Psoas muscle (tissue), 8 donors: ENCODE data around the gene PILRA. TPM values are rescaled to one million over a fixed set of nuclear protein-coding genes. Genes with fewer than 3 reads are reported as not detected.
A peak's percentile ranks its signal among the peaks of the same experiment; 100 is the strongest.
"Not testable (repeated sequence)": the region's sequence is repeated elsewhere in the genome, so short reads cannot be mapped to it uniquely, and the experiment has no call there.

Experiments used
- ATAC-seq, 4 donors: fragments of 200-7000 bp; cut with Tn5 transposase; one replicate each; pipeline ENCODE4 v1.9.1; 2020; ENCODE audit warnings: moderate library complexity in 3 of 4, mild to moderate bottlenecking in 2 of 4
- DNase-seq, 2 donors: peaks; one replicate each; pipeline ENCODE4 v3.0.0-alpha.2; 2020
- H3K27ac ChIP-seq: fragments of 200-600 bp; one replicate; pipeline ENCODE4 v1.8.0; 2022
- H3K27me3 ChIP-seq, 3 donors: fragments of 200-600 bp in 1 of 3; one replicate each; pipeline versions ENCODE4 v1.6.1 to v1.8.0; 2013 to 2022; ENCODE audit warnings: low read length in 2 of 3, mild to moderate bottlenecking in 2 of 3, moderate library complexity in 1 of 3; ENCODE audit not compliant: insufficient read depth in 3 of 3
- H3K36me3 ChIP-seq, 2 donors: fragments of 200-600 bp in 1 of 2; one replicate each; pipeline versions ENCODE4 v1.6.1 to v1.8.0; 2013 to 2022; ENCODE audit warnings: low read depth in 1 of 2, mild to moderate bottlenecking in 1 of 2, moderate library complexity in 1 of 2; ENCODE audit not compliant: insufficient read depth in 1 of 2
- H3K4me1 ChIP-seq: fragments of 200-600 bp; one replicate; pipeline ENCODE4 v1.8.0; 2022
- H3K4me3 ChIP-seq: fragments of 200-600 bp; one replicate; pipeline ENCODE4 v1.8.0; 2022; ENCODE audit warnings: mild to moderate bottlenecking
- H3K9me3 ChIP-seq: fragments of 200-600 bp; one replicate; pipeline ENCODE4 v1.8.0; 2022
- CTCF ChIP-seq: fragments of 200-600 bp; IDR thresholded peaks from one replicate; pipeline ENCODE4 v1.8.0; 2022; ENCODE audit warnings: antibody characterized with exemption
- WGBS, 3 donors: extraction: QIAGEN DNeasy Blood & Tissue Kit; methylation state at CpG; one replicate each; pipeline versions ENCODE4 v1.1.6 to v1.1.7; 2013; 5-methylcytosine and 5-hydroxymethylcytosine counted together
- intact Hi-C, 2 donors: fragments of 100-400 bp; cut with DNase I; formaldehyde crosslinking; loops; one replicate each; pipeline versions ENCODE4 v1.11.0 to v1.14.2; 2022
- polyA plus RNA-seq, 3 donors: library from polyadenylated mRNA; stranded (reverse); fragments of 200-250 nt; gene quantifications; one replicate each; pipeline ENCODE4 v1.2.3, GENCODE V29; 2013
- total RNA-seq, 4 donors: library from RNA; stranded (reverse); fragmentation: NEBNext Ultra II Directional in 2 of 4; extraction: Animal tissue kit (Norgen Biotek cat#: 25700) in 2 of 4; gene quantifications; one replicate each; pipeline versions ENCODE4 v1.2.1 to v1.2.4, GENCODE V29; 2021 to 2023
- donor health status: healthy with polysubstance abuse.
- donor health status: DM: no; HTN: no; CAD: no; lungs with moderate emphysema.
- donor health status: Bipolar disorder and iron deficiency.
- donor health status: healthy.
- donor health status: DM: yes; HTN: yes; CAD: no.
- donor health status: DM: no; HTN: no; CAD: no.
- donor health status: DM: no; HTN: no; CAD: no.
- donor health status: DM: yes; HTN: yes; CAD: no.

Gene PILRA
- total and polyA plus RNA-seq, 7 donors: 0.93 to 2.8 (median 2.3) TPM

- TF ChIP-seq CTCF: no peak
- intact Hi-C loops: no loop called here
- DNase-seq (no peak), ATAC-seq (peak; percentile 47 to 66 (median 54))
- Histone ChIP-seq H3K27me3 (no peaks in the 10 kb centered on the region), H3K4me3 (no peak overlapping the region), H3K27ac (peak overlapping the region; percentile 68), H3K9me3 (no peaks in the 10 kb centered on the region), H3K4me1 (peaks cover 3% of the 10 kb centered on the region), H3K36me3 (no peaks in the 10 kb centered on the region)
- WGBS, 3 donors: 28 to 34% (median 32%) methylated on average over 14 of the region's 14 CpGs
Observed at GRCh38 chr7:100444311-100445278, 71.3 kb downstream of the PILRA start.

DNA sequence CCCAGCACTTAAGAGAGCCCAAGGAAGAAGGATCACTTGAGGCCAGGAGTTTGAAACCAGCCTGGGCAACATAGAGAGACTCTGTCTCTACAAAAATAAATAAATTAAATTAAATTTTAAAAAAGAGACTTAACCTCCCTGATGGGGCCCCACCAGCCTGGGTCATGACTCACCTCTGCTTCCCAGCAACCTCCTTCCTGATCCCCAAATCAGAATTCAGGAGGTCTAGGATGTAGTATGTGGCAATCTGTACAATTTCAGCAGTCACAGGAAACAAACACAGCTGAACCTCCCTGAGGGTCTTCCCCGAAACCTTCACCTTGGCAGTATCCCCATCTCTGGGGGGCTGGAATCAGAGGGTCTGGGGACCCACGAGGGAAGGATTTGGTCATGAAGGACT, 72.8 kb downstream of the PILRA start:
- DNase-seq: peak in 1 of 2 donors; percentile 2
- Histone ChIP-seq H3K4me1 (peaks cover 3% of the 10 kb centered on the region), H3K27ac (peak overlapping the region; percentile 36), H3K9me3 (no peaks in the 10 kb centered on the region), H3K4me3 (no peak overlapping the region), H3K27me3 (no peaks in the 10 kb centered on the region), H3K36me3 (no peaks in the 10 kb centered on the region)
- TF ChIP-seq CTCF: no peak
- 61 to 74% (median 72%) methylated on average over 2 of the region's 2 CpGs for WGBS, 3 donors
- no peak for ATAC-seq
- intact Hi-C loops: no loop called here

DNA sequence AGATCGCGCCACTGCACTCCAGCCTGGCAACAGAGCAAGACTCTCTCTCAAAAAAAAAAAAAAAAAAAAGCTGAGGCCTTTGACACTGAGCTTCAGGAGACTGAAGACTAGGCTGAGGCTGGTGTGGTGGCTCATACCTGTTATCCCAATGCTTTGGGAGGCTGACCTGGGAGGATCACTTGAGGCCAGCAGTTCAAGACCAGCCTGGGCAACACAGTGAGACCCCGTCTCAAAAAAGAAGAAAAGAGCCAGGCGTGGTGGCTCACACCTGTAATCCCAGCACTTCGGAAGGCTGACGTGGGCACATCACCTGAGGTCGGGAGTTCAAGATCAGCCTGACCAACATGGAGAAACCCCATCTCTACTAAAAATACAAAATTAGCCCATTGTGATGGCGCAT, 74.1 kb downstream of the PILRA start:
- H3K4me3 ChIP-seq, H3K9me3 ChIP-seq, H3K4me1 ChIP-seq, H3K27ac ChIP-seq, H3K27me3 ChIP-seq, intact Hi-C loops, H3K36me3 ChIP-seq, ATAC-seq: not testable (repeated sequence)
- 96 to 97% (median 96%) methylated on average over 8 of the region's 8 CpGs for WGBS, 3 donors
- DNase-seq: peak in 1 of 2 donors; percentile 2

DNA sequence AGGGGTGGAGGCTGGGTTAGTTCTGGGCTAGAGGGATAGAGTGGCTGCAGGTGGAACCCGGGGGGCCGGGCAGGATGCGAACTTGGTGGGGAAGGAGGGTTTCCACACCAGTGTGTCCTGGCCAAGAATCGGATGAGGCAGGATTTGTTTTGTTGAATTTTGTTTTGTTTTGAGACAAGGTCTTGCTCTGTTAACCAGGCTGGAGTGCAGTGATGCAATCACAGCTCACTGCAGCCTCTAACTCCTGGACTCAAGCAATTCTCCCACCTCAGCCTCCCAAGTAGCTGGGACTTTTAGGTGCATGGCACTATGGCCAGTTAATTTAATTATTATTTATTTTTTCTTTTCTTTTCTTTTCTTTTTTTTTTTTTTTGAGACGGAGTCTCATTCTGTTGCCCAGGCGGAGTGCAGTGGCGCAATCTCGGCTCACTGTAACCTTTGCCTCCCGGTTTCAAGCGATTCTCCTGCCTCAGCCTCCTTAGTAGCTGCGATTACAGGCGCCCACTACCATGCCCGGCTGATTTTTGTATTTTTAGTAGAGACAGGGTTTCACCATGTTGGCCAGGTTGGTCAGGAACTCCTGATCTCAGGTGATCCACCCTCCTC, 76.0 kb downstream of the PILRA start:
- 83 to 88% (median 83%) methylated on average over 13 of the region's 13 CpGs for WGBS, 3 donors
- DNase-seq (peak in 1 of 2 donors; percentile 4), ATAC-seq (no peak)
- TF ChIP-seq CTCF: no peak
- Histone ChIP-seq H3K4me1 (peaks cover 2% of the 10 kb centered on the region), H3K27me3 (no peaks in the 10 kb centered on the region), H3K27ac (no peak overlapping the region), H3K9me3 (no peaks in the 10 kb centered on the region), H3K4me3 (no peak overlapping the region), H3K36me3 (no peaks in the 10 kb centered on the region)
- intact Hi-C loops: no loop called here

Other genes starting within 250 kb of the PILRA start
- gene MBLAC1, start 246.5 kb upstream of the PILRA start, total RNA-seq: 1 to 10 TPM in 3 of 4 donors, under 1 TPM in 1; 0.91 to 2.6 (median 1.7) TPM
- 1 to 10 TPM; 1.8 to 3.8 (median 2.7) TPM for gene MBLAC1, start 246.5 kb upstream of the PILRA start, polyA plus RNA-seq
- gene LAMTOR4, start 224.6 kb upstream of the PILRA start, total RNA-seq: 10 to 100 TPM; 48.7 to 74.6 (median 68.1) TPM
- 100 to 1,000 TPM; 118 to 141 (median 140) TPM for gene LAMTOR4, start 224.6 kb upstream of the PILRA start, polyA plus RNA-seq
- gene TRAPPC14, start 214.8 kb upstream of the PILRA start, total RNA-seq: 10 to 100 TPM in 1 of 4 donors, 1 to 10 TPM in 3; 4.1 to 14.2 (median 7.4) TPM
- 10 to 100 TPM in 1 of 3 donors, 1 to 10 TPM in 2; 5.2 to 13.1 (median 9.8) TPM for gene TRAPPC14, start 214.8 kb upstream of the PILRA start, polyA plus RNA-seq
- 1 to 10 TPM in 2 of 4 donors, under 1 TPM in 2; 0.23 to 3.8 (median 0.95) TPM for gene GAL3ST4, start 204.9 kb upstream of the PILRA start, total RNA-seq
- gene GAL3ST4, start 204.9 kb upstream of the PILRA start, polyA plus RNA-seq: under 1 TPM; 0.45 to 0.57 (median 0.52) TPM
- gene GPC2, start 196.1 kb upstream of the PILRA start, total RNA-seq: under 1 TPM; 0.16 to 0.77 (median 0.36) TPM
- gene GPC2, start 196.1 kb upstream of the PILRA start, polyA plus RNA-seq: under 1 TPM; 0.30 to 0.38 (median 0.33) TPM
- under 1 TPM; 0.25 to 0.82 (median 0.47) TPM for gene STAG3, start 195.6 kb upstream of the PILRA start, total RNA-seq
- gene STAG3, start 195.6 kb upstream of the PILRA start, polyA plus RNA-seq: under 1 TPM; 0.18 to 0.86 (median 0.51) TPM
- gene PVRIG, start 153.5 kb upstream of the PILRA start, total RNA-seq: under 1 TPM in 1 of 4 donors, not detected in 3; 0.61 TPM
- gene PVRIG, start 153.5 kb upstream of the PILRA start, polyA plus RNA-seq: under 1 TPM; 0.05 to 0.14 (median 0.06) TPM
- not detected for gene SPDYE3, start 65.8 kb upstream of the PILRA start, total RNA-seq
- under 1 TPM in 2 of 3 donors, not detected in 1; 0.09 to 0.19 TPM for gene SPDYE3, start 65.8 kb upstream of the PILRA start, polyA plus RNA-seq
- 10 to 100 TPM; 11.3 to 19.2 (median 13.4) TPM for gene PILRB, start 15.4 kb upstream of the PILRA start, total RNA-seq
- 10 to 100 TPM; 11.2 to 17.9 (median 16.4) TPM for gene PILRB, start 15.4 kb upstream of the PILRA start, polyA plus RNA-seq
- 1 to 10 TPM; 3.5 to 5.6 (median 3.7) TPM for gene ZCWPW1, start 55.2 kb downstream of the PILRA start, total RNA-seq
- gene ZCWPW1, start 55.2 kb downstream of the PILRA start, polyA plus RNA-seq: 10 to 100 TPM in 1 of 3 donors, 1 to 10 TPM in 2; 5.5 to 13.2 (median 5.9) TPM
- gene MEPCE, start 56.3 kb downstream of the PILRA start, total RNA-seq: 10 to 100 TPM; 27.2 to 41.5 (median 36.9) TPM
- 10 to 100 TPM; 28.7 to 40.5 (median 29.5) TPM for gene MEPCE, start 56.3 kb downstream of the PILRA start, polyA plus RNA-seq
- 10 to 100 TPM in 3 of 4 donors, 1 to 10 TPM in 1; 8.0 to 17.9 (median 13.0) TPM for gene PPP1R35, start 63.0 kb downstream of the PILRA start, total RNA-seq
- gene PPP1R35, start 63.0 kb downstream of the PILRA start, polyA plus RNA-seq: 10 to 100 TPM in 2 of 3 donors, 1 to 10 TPM in 1; 9.8 to 22.4 (median 12.8) TPM
- gene SPACDR, start 90.8 kb downstream of the PILRA start, total RNA-seq: not detected
- gene SPACDR, start 90.8 kb downstream of the PILRA start, polyA plus RNA-seq: under 1 TPM in 2 of 3 donors, not detected in 1; 0.17 to 0.25 TPM
- gene TSC22D4, start 105.7 kb downstream of the PILRA start, total RNA-seq: 10 to 100 TPM; 15.7 to 23.6 (median 17.6) TPM
- gene TSC22D4, start 105.7 kb downstream of the PILRA start, polyA plus RNA-seq: 10 to 100 TPM; 16.4 to 24.8 (median 16.7) TPM
- under 1 TPM; 0.08 to 0.32 (median 0.12) TPM for gene NYAP1, start 110.4 kb downstream of the PILRA start, total RNA-seq
- under 1 TPM; 0.12 to 0.23 (median 0.21) TPM for gene NYAP1, start 110.4 kb downstream of the PILRA start, polyA plus RNA-seq
- gene AGFG2, start 165.7 kb downstream of the PILRA start, total RNA-seq: 10 to 100 TPM in 1 of 4 donors, 1 to 10 TPM in 3; 5.3 to 14.7 (median 8.0) TPM
- gene AGFG2, start 165.7 kb downstream of the PILRA start, polyA plus RNA-seq: 10 to 100 TPM in 1 of 3 donors, 1 to 10 TPM in 2; 4.8 to 12.6 (median 8.9) TPM
- 1 to 10 TPM in 1 of 4 donors, under 1 TPM in 2, not detected in 1; 0.59 to 1.9 (median 0.59) TPM for gene SAP25, start 200.4 kb downstream of the PILRA start, total RNA-seq
- under 1 TPM in 2 of 3 donors, not detected in 1; 0.21 to 0.40 TPM for gene SAP25, start 200.4 kb downstream of the PILRA start, polyA plus RNA-seq
- 10 to 100 TPM; 32.5 to 41.5 (median 34.1) TPM for gene LRCH4, start 212.6 kb downstream of the PILRA start, total RNA-seq
- gene LRCH4, start 212.6 kb downstream of the PILRA start, polyA plus RNA-seq: 10 to 100 TPM; 16.7 to 35.2 (median 28.5) TPM
- 1 to 10 TPM in 1 of 4 donors, under 1 TPM in 3; 0.13 to 1.1 (median 0.31) TPM for gene FBXO24, start 212.8 kb downstream of the PILRA start, total RNA-seq
- under 1 TPM; 0.18 to 0.55 (median 0.23) TPM for gene FBXO24, start 212.8 kb downstream of the PILRA start, polyA plus RNA-seq
- gene PCOLCE, start 228.9 kb downstream of the PILRA start, total RNA-seq: 10 to 100 TPM in 2 of 4 donors, 1 to 10 TPM in 2; 6.2 to 16.9 (median 9.7) TPM
- 10 to 100 TPM in 1 of 3 donors, 1 to 10 TPM in 2; 4.2 to 11.5 (median 7.7) TPM for gene PCOLCE, start 228.9 kb downstream of the PILRA start, polyA plus RNA-seq
- 1 to 10 TPM; 6.2 to 7.0 (median 6.4) TPM for gene MOSPD3, start 239.1 kb downstream of the PILRA start, total RNA-seq
- gene MOSPD3, start 239.1 kb downstream of the PILRA start, polyA plus RNA-seq: 10 to 100 TPM in 1 of 3 donors, 1 to 10 TPM in 2; 7.7 to 11.3 (median 7.9) TPM